ENCODE results near the gene SCAMP2. TPM values are rescaled to one million over a fixed set of nuclear protein-coding genes. Genes with fewer than 3 reads are reported as not detected.

SCAMP2 gene
- total and polyA plus RNA-seq, 4 donors, result 51.2 to 122 (median 82.7) TPM

DNA sequence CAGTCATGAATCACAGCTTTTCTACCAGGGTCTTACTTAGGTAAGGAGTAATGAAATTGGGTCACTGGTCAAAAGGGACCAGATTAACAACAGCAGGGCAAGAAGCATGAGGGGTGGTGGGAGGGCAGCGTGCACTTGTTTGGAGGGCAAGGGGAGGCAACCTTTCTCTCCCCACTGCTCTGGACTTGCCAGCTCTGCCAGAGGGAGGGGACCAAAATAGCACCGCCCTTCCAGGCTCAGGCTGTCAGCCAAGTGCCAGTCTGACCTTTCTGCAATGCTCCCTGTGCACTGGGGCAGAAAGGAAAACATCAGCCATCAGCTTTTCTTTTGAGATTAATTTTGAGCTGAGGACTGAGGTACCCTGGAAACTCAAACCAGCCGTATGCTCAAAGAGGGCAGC is 25.7 kb downstream of the SCAMP2 start:
- Histone ChIP-seq H3K9me3 (ENCODE audit: control insufficient read depth in 4 of 4, insufficient read depth in 3 of 4, low read length in 3 of 4) (no peaks in the 10 kb centered on the region), H3K27me3 (ENCODE audit: control insufficient read depth in 3 of 3, insufficient read depth in 3 of 3, low read length in 2 of 3) (no peaks in the 10 kb centered on the region), H3K36me3 (ENCODE audit: control insufficient read depth in 4 of 4, insufficient read depth in 4 of 4, low read length in 4 of 4) (peaks cover 16 to 53% (median 28%) of the 10 kb centered on the region in 4 donors), H3K4me1 (ENCODE audit: control insufficient read depth in 5 of 5, insufficient read depth in 5 of 5, low read length in 5 of 5) (peaks cover 0 to 11% (median 0%) of the 10 kb centered on the region in 5 donors), H3K27ac (ENCODE audit: low read depth in 1 of 2, low read length in 1 of 2) (no peak overlapping the region), H3K4me3 (no peak overlapping the region), H3K9ac (ENCODE audit: insufficient read depth in 1 of 2, low read length in 2 of 2) (no peak overlapping the region)
- WGBS, 2 donors, result 88 to 90% methylated on average over 3 of the region's 3 CpGs
- no peak for ATAC-seq (ENCODE audit: insufficient read depth, low FRiP score)
- TF ChIP-seq, protein P1, sequence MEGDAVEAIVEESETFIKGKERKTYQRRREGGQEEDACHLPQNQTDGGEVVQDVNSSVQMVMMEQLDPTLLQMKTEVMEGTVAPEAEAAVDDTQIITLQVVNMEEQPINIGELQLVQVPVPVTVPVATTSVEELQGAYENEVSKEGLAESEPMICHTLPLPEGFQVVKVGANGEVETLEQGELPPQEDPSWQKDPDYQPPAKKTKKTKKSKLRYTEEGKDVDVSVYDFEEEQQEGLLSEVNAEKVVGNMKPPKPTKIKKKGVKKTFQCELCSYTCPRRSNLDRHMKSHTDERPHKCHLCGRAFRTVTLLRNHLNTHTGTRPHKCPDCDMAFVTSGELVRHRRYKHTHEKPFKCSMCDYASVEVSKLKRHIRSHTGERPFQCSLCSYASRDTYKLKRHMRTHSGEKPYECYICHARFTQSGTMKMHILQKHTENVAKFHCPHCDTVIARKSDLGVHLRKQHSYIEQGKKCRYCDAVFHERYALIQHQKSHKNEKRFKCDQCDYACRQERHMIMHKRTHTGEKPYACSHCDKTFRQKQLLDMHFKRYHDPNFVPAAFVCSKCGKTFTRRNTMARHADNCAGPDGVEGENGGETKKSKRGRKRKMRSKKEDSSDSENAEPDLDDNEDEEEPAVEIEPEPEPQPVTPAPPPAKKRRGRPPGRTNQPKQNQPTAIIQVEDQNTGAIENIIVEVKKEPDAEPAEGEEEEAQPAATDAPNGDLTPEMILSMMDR (IDR thresholded peaks at IDR 0.05; ENCODE audit: control extremely low read depth, extremely low read depth), result no peak
- no peak for DNase-seq

DNA sequence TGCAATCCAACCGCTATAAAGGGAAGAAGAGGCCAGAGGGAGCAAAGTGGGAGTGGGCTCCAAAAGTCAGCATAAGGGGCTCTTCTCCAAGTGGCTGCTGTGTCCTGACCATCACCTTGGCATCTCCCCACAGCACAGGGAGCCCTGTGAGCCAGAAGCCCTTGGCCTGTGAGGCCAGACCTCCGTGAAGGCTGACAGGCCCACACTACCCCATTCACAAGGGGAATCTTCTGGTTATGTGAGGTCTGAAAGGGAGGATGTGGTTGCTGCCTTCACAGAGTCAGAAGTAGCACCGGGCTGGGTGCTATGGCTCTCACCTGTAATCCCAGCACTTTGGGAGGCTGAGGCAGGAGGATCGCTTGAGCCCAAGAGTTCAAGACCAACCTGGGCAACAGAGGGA is 27.6 kb downstream of the SCAMP2 start:
- 67 to 81% methylated on average over 4 of the region's 4 CpGs for WGBS, 2 donors
- TF ChIP-seq, protein P1 (IDR thresholded peaks at IDR 0.05; ENCODE audit: control extremely low read depth, extremely low read depth), result no peak
- no peak overlapping the region for H3K4me3 ChIP-seq
- H3K4me1 ChIP-seq (ENCODE audit: control insufficient read depth in 5 of 5, insufficient read depth in 5 of 5, low read length in 5 of 5), result peaks cover 0 to 15% (median 0%) of the 10 kb centered on the region in 5 donors
- no peaks in the 10 kb centered on the region for H3K27me3 ChIP-seq (ENCODE audit: control insufficient read depth in 3 of 3, insufficient read depth in 3 of 3, low read length in 2 of 3)
- DNase-seq (no peak), ATAC-seq (ENCODE audit: insufficient read depth, low FRiP score) (no peak)
- H3K9ac ChIP-seq (ENCODE audit: insufficient read depth in 1 of 2, low read length in 2 of 2), result no peak overlapping the region
- no peaks in the 10 kb centered on the region for H3K9me3 ChIP-seq (ENCODE audit: control insufficient read depth in 4 of 4, insufficient read depth in 3 of 4, low read length in 3 of 4)
- peak overlapping the region in 1 of 2 donors; percentile 6 for H3K27ac ChIP-seq (ENCODE audit: low read depth in 1 of 2, low read length in 1 of 2)
- H3K36me3 ChIP-seq (ENCODE audit: control insufficient read depth in 4 of 4, insufficient read depth in 4 of 4, low read length in 4 of 4), result peaks cover 2 to 34% (median 15%) of the 10 kb centered on the region in 4 donors

DNA sequence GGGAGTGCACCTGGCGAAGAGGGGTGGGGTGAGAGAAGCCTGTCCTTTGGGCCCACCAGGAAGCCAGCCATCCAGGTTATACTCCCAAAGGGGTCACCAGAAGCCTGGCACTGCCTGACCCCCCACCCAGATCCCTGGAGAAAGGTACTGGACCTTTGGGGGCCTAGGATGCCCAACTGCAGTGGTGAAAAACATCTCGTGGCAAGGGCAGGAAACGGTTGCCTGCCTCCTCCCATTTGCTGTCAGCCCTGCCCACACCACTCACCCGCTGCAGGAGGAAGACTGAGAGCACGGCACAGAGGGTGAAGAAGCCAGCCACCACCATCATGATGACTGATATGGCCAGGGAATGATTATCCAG is 28.0 kb downstream of the SCAMP2 start:
- peaks cover 0 to 15% (median 0%) of the 10 kb centered on the region in 5 donors for H3K4me1 ChIP-seq (ENCODE audit: control insufficient read depth in 5 of 5, insufficient read depth in 5 of 5, low read length in 5 of 5)
- no peak overlapping the region for H3K9ac ChIP-seq (ENCODE audit: insufficient read depth in 1 of 2, low read length in 2 of 2)
- no peak for DNase-seq
- H3K4me3 ChIP-seq, result no peak overlapping the region
- TF ChIP-seq, protein P1 (IDR thresholded peaks at IDR 0.05; ENCODE audit: control extremely low read depth, extremely low read depth), result no peak
- H3K9me3 ChIP-seq (ENCODE audit: control insufficient read depth in 4 of 4, insufficient read depth in 3 of 4, low read length in 3 of 4), result no peaks in the 10 kb centered on the region
- H3K36me3 ChIP-seq (ENCODE audit: control insufficient read depth in 4 of 4, insufficient read depth in 4 of 4, low read length in 4 of 4), result peaks cover 0 to 31% (median 13%) of the 10 kb centered on the region in 4 donors
- no peak for ATAC-seq (ENCODE audit: insufficient read depth, low FRiP score)
- 51 to 53% methylated on average over 5 of the region's 5 CpGs for WGBS, 2 donors
- no peaks in the 10 kb centered on the region for H3K27me3 ChIP-seq (ENCODE audit: control insufficient read depth in 3 of 3, insufficient read depth in 3 of 3, low read length in 2 of 3)
- H3K27ac ChIP-seq (ENCODE audit: low read depth in 1 of 2, low read length in 1 of 2), result no peak overlapping the region

Data from lung (tissue), 12 donors.